SK-N-SH (cell line): ENCODE measurements around the gene GRAMD2B. TPM values are rescaled to one million over a fixed set of nuclear protein-coding genes. Genes with fewer than 3 reads are reported as not detected.

ENCODE experiments used
- CTCF ChIA-PET: fragments of 300-600, 350-600 bp; formaldehyde crosslinking; extraction: SDS; loops from one replicate; lab custom pipeline; 2021; lab: Yijun Ruan, JAX
- POLR2A ChIA-PET: fragments of 350-600 bp; sonication (Branson Sonifier 250); formaldehyde crosslinking; extraction: SDS; loops from one replicate; lab custom pipeline; 2020; ENCODE audit warnings: antibody characterized with exemption, inconsistent platforms; lab: Yijun Ruan, JAX
- DNase-seq: peaks from one replicate; pipeline ENCODE4 v3.0.0; 2012
- H2AFZ ChIP-seq: fragments of 200-600 bp; sonication (generic); 2 replicates; pipeline ENCODE4 v1.8.1; 2016; ENCODE audit warnings: antibody characterized with exemption, mild to moderate bottlenecking, low read depth
- H3F3A ChIP-seq: fragments of 200-600 bp; sonication (generic); replicated peaks from 2 replicates; pipeline ENCODE3; 2016; ENCODE audit warnings: antibody characterized with exemption, mild to moderate bottlenecking; ENCODE audit not compliant: insufficient read depth
- H3K27ac ChIP-seq, 2 experiments: fragments of 200-500 bp in 1 of 2; fragments of 200-600 bp in 1 of 2; sonication (Bioruptor generic) in 1 of 2; sonication (generic), shearing (Covaris generic) in 1 of 2; 2 replicates each; pipeline versions ENCODE4 v1.5.1 to v1.6.1; 2014 to 2016; ENCODE audit warnings: low read depth in 2 of 2, inconsistent platforms in 1 of 2, low read length in 1 of 2, mild to moderate bottlenecking in 1 of 2, mixed read lengths in 1 of 2
- H3K27me3 ChIP-seq: fragments of 200-600 bp; sonication (generic), shearing (Covaris generic); 2 replicates; pipeline ENCODE4 v1.6.1; 2016; ENCODE audit warnings: mixed run types; ENCODE audit not compliant: insufficient read depth
- H3K36me3 ChIP-seq, 2 experiments: fragments of 200-500 bp in 1 of 2; fragments of 200-600 bp in 1 of 2; sonication (Bioruptor generic) in 1 of 2; sonication (generic) in 1 of 2; replicated peaks in 1 of 2; 2 replicates each; pipeline versions ENCODE3 to v1.5.1; 2014 to 2016; ENCODE audit warnings: low read length in 1 of 2, mild to moderate bottlenecking in 1 of 2; ENCODE audit not compliant: insufficient read depth in 2 of 2, control insufficient read depth in 1 of 2
- H3K4me1 ChIP-seq, 2 experiments: fragments of 200-500 bp in 1 of 2; fragments of 200-600 bp in 1 of 2; sonication (Bioruptor generic) in 1 of 2; sonication (generic), shearing (Covaris generic) in 1 of 2; 2 replicates each; pipeline versions ENCODE4 v1.5.1 to v1.6.1; 2014 to 2016; ENCODE audit warnings: low read depth in 1 of 2, low read length in 1 of 2, mixed run types in 1 of 2; ENCODE audit not compliant: insufficient read depth in 2 of 2, control insufficient read depth in 1 of 2
- H3K4me2 ChIP-seq: fragments of 200-600 bp; sonication (generic), shearing (Covaris generic); 2 replicates; pipeline ENCODE4 v1.6.1; 2017; ENCODE audit warnings: mixed run types
- H3K4me3 ChIP-seq, 2 experiments: fragments of 200-500 bp in 1 of 2; fragments of 200-600 bp in 1 of 2; sonication (Bioruptor generic) in 1 of 2; sonication (generic), shearing (Covaris generic) in 1 of 2; 2 replicates each; pipeline versions ENCODE4 v1.5.1 to v1.8.1; 2014 to 2016; ENCODE audit warnings: low read depth in 2 of 2, inconsistent platforms in 1 of 2, low read length in 1 of 2, mild to moderate bottlenecking in 1 of 2, mixed read lengths in 1 of 2, moderate library complexity in 1 of 2
- H3K79me2 ChIP-seq: fragments of 200-600 bp; sonication (generic); 2 replicates; pipeline ENCODE4 v1.8.1; 2017; ENCODE audit warnings: mild to moderate bottlenecking; ENCODE audit not compliant: insufficient read depth
- H3K9ac ChIP-seq: fragments of 200-600 bp; sonication (generic); 2 replicates; pipeline ENCODE4 v1.6.1; 2017; ENCODE audit warnings: mixed run types
- H3K9me2 ChIP-seq: fragments of 200-600 bp; sonication (generic); 2 replicates; pipeline ENCODE4 v1.6.1; 2017; ENCODE audit warnings: mixed run types
- H3K9me3 ChIP-seq: fragments of 200-600 bp; sonication (generic); 2 replicates; pipeline ENCODE4 v1.6.1; 2017; ENCODE audit warnings: mixed run types, mild to moderate bottlenecking, moderate library complexity
- H4K20me1 ChIP-seq: fragments of 200-600 bp; sonication (generic); 2 replicates; pipeline ENCODE4 v1.6.1; 2017; ENCODE audit warnings: mild to moderate bottlenecking, mixed run types; ENCODE audit not compliant: insufficient read depth
- FOSL2 ChIP-seq: IDR thresholded peaks from 2 replicates; pipeline ENCODE4 v1.4.0; 2012; ENCODE audit warnings: low read depth, mild to moderate bottlenecking, moderate library complexity, borderline replicate concordance
- FOXM1 ChIP-seq: IDR thresholded peaks from 2 replicates; pipeline ENCODE4 v1.4.0; 2012; ENCODE audit warnings: low read depth, mild to moderate bottlenecking
- JUND ChIP-seq: IDR thresholded peaks from 2 replicates; pipeline ENCODE4 v1.4.0; 2012
- POLR2AphosphoS5 ChIP-seq: IDR thresholded peaks from 2 replicates; pipeline ENCODE4 v1.6.1; 2012; ENCODE audit warnings: low read depth, low read length
- RCOR1 ChIP-seq: fragments of 150-350 bp; IDR thresholded peaks from 2 replicates; pipeline ENCODE4 v1.6.1; 2017; ENCODE audit warnings: antibody characterized with exemption, low read length
- SMC3 ChIP-seq: IDR thresholded peaks from 2 replicates; pipeline ENCODE4 v1.6.1; 2012; ENCODE audit warnings: low read depth, low read length, improper control_type of control experiment
- TAF1 ChIP-seq: IDR thresholded peaks from 2 replicates; pipeline ENCODE4 v1.6.1; 2012; ENCODE audit warnings: low read depth, mild to moderate bottlenecking, low read length, moderate library complexity, borderline replicate concordance
- WGBS: methylation state at CpG from one replicate; pipeline ENCODE4 v1.1.6; 2017; ENCODE audit warnings: low lambda C conversion rate; 5-methylcytosine and 5-hydroxymethylcytosine counted together
- polyA plus RNA-seq, 3 experiments: library from polyadenylated mRNA; depleted of rRNA; stranded (reverse); fragments of >200 nt; gene quantifications; 2 replicates each; pipeline ENCODE4 v1.2.3, GENCODE V29; 2012
- TF ChIP-seq, protein P1 (sequence below): fragments of 150-350 bp; IDR thresholded peaks from 2 replicates; pipeline ENCODE4 v1.6.1; 2017; ENCODE audit warnings: antibody characterized with exemption, low read length, low read depth, borderline replicate concordance
- TF ChIP-seq, protein P2 (sequence below): IDR thresholded peaks from 2 replicates; pipeline ENCODE4 v1.4.0; 2012; ENCODE audit warnings: low read depth, borderline replicate concordance
- TF ChIP-seq, protein P3 (sequence below): fragments of 150-350 bp; IDR thresholded peaks from 2 replicates; pipeline ENCODE4 v1.6.1; 2016; ENCODE audit warnings: mild to moderate bottlenecking, low read depth, low read length

GRAMD2B gene
- polyA plus RNA-seq, 1 of the 3 experiments (the other 2 are of a cell fraction): 16.0 TPM

DNA sequence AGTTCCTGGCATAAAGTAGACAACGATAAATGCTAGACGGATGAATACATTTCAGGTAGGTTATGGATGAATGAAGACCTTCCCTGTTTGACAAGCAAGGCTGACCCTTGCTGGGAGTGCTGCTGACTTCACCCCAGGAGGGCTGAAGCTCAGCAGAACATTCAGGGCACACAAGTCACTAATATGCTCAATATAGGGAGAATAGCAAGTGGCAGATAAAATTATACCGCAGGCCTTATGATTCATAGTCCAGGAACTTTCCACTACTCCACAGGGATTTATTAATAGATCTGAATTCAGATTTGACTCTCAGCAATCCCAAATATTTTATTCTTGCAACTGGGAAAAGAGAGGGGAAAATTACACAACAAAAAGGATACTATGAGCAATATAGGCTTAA, 38.2 kb upstream of the GRAMD2B start (continued):
- TF ChIP-seq, protein P1, sequence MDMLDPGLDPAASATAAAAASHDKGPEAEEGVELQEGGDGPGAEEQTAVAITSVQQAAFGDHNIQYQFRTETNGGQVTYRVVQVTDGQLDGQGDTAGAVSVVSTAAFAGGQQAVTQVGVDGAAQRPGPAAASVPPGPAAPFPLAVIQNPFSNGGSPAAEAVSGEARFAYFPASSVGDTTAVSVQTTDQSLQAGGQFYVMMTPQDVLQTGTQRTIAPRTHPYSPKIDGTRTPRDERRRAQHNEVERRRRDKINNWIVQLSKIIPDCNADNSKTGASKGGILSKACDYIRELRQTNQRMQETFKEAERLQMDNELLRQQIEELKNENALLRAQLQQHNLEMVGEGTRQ: no peak
- TF ChIP-seq, protein P2, sequence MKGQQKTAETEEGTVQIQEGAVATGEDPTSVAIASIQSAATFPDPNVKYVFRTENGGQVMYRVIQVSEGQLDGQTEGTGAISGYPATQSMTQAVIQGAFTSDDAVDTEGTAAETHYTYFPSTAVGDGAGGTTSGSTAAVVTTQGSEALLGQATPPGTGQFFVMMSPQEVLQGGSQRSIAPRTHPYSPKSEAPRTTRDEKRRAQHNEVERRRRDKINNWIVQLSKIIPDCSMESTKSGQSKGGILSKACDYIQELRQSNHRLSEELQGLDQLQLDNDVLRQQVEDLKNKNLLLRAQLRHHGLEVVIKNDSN: no peak
- TF ChIP-seq RCOR1 (no peak), FOSL2 (peak; percentile 91), TAF1 (no peak; the same call in 1 of the 2 replicates)
- TF ChIP-seq, protein P3, sequence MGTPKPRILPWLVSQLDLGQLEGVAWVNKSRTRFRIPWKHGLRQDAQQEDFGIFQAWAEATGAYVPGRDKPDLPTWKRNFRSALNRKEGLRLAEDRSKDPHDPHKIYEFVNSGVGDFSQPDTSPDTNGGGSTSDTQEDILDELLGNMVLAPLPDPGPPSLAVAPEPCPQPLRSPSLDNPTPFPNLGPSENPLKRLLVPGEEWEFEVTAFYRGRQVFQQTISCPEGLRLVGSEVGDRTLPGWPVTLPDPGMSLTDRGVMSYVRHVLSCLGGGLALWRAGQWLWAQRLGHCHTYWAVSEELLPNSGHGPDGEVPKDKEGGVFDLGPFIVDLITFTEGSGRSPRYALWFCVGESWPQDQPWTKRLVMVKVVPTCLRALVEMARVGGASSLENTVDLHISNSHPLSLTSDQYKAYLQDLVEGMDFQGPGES: no peak

GRCh38 chr5:126385524-126386502, 37.4 kb upstream of the GRAMD2B start:
- peak overlapping the region in 1 of 2 experiments; percentile 36; a peak in 2 of 4 replicates for H3K4me3 ChIP-seq
- peaks cover 0 to 34% of the 10 kb centered on the region in 2 experiments for H3K4me1 ChIP-seq
- H3K27ac ChIP-seq: peak overlapping the region; percentile 91 to 92
- H3K9me2 ChIP-seq: no peaks in the 10 kb centered on the region
- POLR2A ChIA-PET: no interaction called here
- CTCF ChIA-PET: no interaction called here
- H3K79me2 ChIP-seq: no peaks in the 10 kb centered on the region
- H3K27me3 ChIP-seq: no peaks in the 10 kb centered on the region
- H2AFZ ChIP-seq: peak overlapping the region; percentile 52
- peaks cover 39% of the 10 kb centered on the region for H3F3A ChIP-seq
- 60% methylated on average over 6 of the region's 6 CpGs for WGBS
- no peak for DNase-seq
- H3K9ac ChIP-seq: peak overlapping the region; percentile 65
- peak overlapping the region; percentile 71 for H3K4me2 ChIP-seq
- no peaks in the 10 kb centered on the region for H4K20me1 ChIP-seq
- H3K9me3 ChIP-seq: peaks cover 9% of the 10 kb centered on the region
- TF ChIP-seq TAF1 (0 out of 2 replicates have a peak, but pooled peaks have one; percentile 4), SMC3 (no peak), JUND (no peak), POLR2AphosphoS5 (no peak), FOXM1 (no peak)
- TF ChIP-seq, protein P3: no peak
- no peaks in the 10 kb centered on the region for H3K36me3 ChIP-seq
